ENCODE data around the gene SAMD5. TPM values are rescaled to one million over a fixed set of nuclear protein-coding genes. Genes with fewer than 3 reads are reported as not detected.

The SAMD5 gene
- total and polyA plus RNA-seq, 2 experiments from 2014 or later, result 0.03 TPM; not detected in 1

- Mint-ChIP-seq H3K4me1 (no peaks in the 10 kb centered on the region), H3K27me3 (ENCODE audit: insufficient read depth, low read depth, poor library complexity) (peaks cover 2% of the 10 kb centered on the region), H3K27ac (no peak overlapping the region; the same call in 1 of the 2 replicates), H3K36me3 (ENCODE audit: low read depth) (no peaks in the 10 kb centered on the region), H3K4me3 (no peak overlapping the region), H3K9me3 (peaks cover 3% of the 10 kb centered on the region; the same call in 1 of the 3 replicates)
- TF ChIP-seq, protein P1, sequence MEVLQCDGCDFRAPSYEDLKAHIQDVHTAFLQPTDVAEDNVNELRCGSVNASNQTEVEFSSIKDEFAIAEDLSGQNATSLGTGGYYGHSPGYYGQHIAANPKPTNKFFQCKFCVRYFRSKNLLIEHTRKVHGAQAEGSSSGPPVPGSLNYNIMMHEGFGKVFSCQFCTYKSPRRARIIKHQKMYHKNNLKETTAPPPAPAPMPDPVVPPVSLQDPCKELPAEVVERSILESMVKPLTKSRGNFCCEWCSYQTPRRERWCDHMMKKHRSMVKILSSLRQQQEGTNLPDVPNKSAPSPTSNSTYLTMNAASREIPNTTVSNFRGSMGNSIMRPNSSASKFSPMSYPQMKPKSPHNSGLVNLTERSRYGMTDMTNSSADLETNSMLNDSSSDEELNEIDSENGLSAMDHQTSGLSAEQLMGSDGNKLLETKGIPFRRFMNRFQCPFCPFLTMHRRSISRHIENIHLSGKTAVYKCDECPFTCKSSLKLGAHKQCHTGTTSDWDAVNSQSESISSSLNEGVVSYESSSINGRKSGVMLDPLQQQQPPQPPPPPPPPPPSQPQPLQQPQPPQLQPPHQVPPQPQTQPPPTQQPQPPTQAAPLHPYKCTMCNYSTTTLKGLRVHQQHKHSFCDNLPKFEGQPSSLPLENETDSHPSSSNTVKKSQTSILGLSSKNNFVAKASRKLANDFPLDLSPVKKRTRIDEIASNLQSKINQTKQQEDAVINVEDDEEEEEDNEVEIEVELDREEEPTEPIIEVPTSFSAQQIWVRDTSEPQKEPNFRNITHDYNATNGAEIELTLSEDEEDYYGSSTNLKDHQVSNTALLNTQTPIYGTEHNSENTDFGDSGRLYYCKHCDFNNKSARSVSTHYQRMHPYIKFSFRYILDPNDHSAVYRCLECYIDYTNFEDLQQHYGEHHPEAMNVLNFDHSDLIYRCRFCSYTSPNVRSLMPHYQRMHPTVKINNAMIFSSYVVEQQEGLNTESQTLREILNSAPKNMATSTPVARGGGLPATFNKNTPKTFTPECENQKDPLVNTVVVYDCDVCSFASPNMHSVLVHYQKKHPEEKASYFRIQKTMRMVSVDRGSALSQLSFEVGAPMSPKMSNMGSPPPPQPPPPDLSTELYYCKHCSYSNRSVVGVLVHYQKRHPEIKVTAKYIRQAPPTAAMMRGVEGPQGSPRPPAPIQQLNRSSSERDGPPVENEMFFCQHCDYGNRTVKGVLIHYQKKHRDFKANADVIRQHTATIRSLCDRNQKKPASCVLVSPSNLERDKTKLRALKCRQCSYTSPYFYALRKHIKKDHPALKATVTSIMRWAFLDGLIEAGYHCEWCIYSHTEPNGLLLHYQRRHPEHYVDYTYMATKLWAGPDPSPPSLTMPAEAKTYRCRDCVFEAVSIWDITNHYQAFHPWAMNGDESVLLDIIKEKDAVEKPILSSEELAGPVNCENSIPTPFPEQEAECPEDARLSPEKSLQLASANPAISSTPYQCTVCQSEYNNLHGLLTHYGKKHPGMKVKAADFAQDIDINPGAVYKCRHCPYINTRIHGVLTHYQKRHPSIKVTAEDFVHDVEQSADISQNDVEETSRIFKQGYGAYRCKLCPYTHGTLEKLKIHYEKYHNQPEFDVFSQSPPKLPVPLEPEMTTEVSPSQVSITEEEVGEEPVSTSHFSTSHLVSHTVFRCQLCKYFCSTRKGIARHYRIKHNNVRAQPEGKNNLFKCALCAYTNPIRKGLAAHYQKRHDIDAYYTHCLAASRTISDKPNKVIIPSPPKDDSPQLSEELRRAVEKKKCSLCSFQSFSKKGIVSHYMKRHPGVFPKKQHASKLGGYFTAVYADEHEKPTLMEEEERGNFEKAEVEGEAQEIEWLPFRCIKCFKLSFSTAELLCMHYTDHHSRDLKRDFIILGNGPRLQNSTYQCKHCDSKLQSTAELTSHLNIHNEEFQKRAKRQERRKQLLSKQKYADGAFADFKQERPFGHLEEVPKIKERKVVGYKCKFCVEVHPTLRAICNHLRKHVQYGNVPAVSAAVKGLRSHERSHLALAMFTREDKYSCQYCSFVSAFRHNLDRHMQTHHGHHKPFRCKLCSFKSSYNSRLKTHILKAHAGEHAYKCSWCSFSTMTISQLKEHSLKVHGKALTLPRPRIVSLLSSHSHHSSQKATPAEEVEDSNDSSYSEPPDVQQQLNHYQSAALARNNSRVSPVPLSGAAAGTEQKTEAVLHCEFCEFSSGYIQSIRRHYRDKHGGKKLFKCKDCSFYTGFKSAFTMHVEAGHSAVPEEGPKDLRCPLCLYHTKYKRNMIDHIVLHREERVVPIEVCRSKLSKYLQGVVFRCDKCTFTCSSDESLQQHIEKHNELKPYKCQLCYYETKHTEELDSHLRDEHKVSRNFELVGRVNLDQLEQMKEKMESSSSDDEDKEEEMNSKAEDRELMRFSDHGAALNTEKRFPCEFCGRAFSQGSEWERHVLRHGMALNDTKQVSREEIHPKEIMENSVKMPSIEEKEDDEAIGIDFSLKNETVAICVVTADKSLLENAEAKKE (CRISPR knock-in tag; IDR thresholded peaks at IDR 0.05), result no peak
- TF ChIP-seq REST (IDR thresholded peaks at IDR 0.05; ENCODE audit: unreplicated experiment), result no peak
- TF ChIP-seq STAT1 (IDR thresholded peaks at IDR 0.05; ENCODE audit: unreplicated experiment), result no peak
- no peak for TF ChIP-seq EZH2 (IDR thresholded peaks at IDR 0.05; ENCODE audit: low read depth, unreplicated experiment)
- TF ChIP-seq EZH2phosphoT487 (IDR thresholded peaks at IDR 0.05; ENCODE audit: unreplicated experiment), result no peak
- TF ChIP-seq, protein P2, sequence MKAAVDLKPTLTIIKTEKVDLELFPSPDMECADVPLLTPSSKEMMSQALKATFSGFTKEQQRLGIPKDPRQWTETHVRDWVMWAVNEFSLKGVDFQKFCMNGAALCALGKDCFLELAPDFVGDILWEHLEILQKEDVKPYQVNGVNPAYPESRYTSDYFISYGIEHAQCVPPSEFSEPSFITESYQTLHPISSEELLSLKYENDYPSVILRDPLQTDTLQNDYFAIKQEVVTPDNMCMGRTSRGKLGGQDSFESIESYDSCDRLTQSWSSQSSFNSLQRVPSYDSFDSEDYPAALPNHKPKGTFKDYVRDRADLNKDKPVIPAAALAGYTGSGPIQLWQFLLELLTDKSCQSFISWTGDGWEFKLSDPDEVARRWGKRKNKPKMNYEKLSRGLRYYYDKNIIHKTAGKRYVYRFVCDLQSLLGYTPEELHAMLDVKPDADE (IDR thresholded peaks at IDR 0.05), result no peak
- no peak for TF ChIP-seq JUNB (IDR thresholded peaks at IDR 0.05; ENCODE audit: unreplicated experiment)
- no peak for TF ChIP-seq ZNF331 (CRISPR knock-in tag; IDR thresholded peaks at IDR 0.05; ENCODE audit: low read depth)
- TF ChIP-seq NANOG (IDR thresholded peaks at IDR 0.05; ENCODE audit: borderline replicate concordance), result no peak
- no peak for TF ChIP-seq CTCF (conservative IDR thresholded peaks at IDR 0.05; ENCODE audit: low read depth in 2 of 2)
- no peak for TF ChIP-seq POLR2AphosphoS5 (IDR thresholded peaks at IDR 0.05; ENCODE audit: low read depth)
- TF ChIP-seq ZNF114 (CRISPR knock-in tag; IDR thresholded peaks at IDR 0.05), result no peak
- TF ChIP-seq CREB1 (CRISPR knock-in tag; IDR thresholded peaks at IDR 0.05; ENCODE audit: low read depth), result no peak
- H2AFZ ChIP-seq, result no peak overlapping the region
- no peaks in the 10 kb centered on the region for H3K79me2 ChIP-seq (replicated peaks; ENCODE audit: insufficient read depth)
- no peaks in the 10 kb centered on the region for H3K36me3 ChIP-seq (ENCODE audit: insufficient read depth)
- DNase-seq (ENCODE audit: low spot score) (no peak), ATAC-seq (no peak)
- no peaks in the 10 kb centered on the region for H3K27me3 ChIP-seq (ENCODE audit: insufficient read depth)
- H4K20me1 ChIP-seq (replicated peaks; ENCODE audit: insufficient read depth), result no peaks in the 10 kb centered on the region
- no peaks in the 10 kb centered on the region for H3F3A ChIP-seq (replicated peaks; ENCODE audit: low read depth)
- no peak overlapping the region for H3K4me2 ChIP-seq
- H3K9me2 ChIP-seq (ENCODE audit: insufficient read depth), result no peaks in the 10 kb centered on the region
- no peaks in the 10 kb centered on the region for H3K4me1 ChIP-seq (ENCODE audit: insufficient read depth)
- H3K4me3 ChIP-seq, result no peak overlapping the region
- H3K27ac ChIP-seq (ENCODE audit: low read depth), result no peak overlapping the region
Measured at GRCh38 chr6:147553099-147553498, 44.6 kb downstream of the SAMD5 start.

Data from GM23338 (cell line).